Mesothelial cell of epicardium (in vitro differentiated cells): ENCODE measurements around the gene HCAR1. TPM values are rescaled to one million over a fixed set of nuclear protein-coding genes. Genes with fewer than 3 reads are reported as not detected.
"Not testable (repeated sequence)": the region's sequence is repeated elsewhere in the genome, so short reads cannot be mapped to it uniquely, and the experiment has no call there.

Source experiments
- DNase-seq, 2 experiments: peaks; one replicate each; pipeline ENCODE4 v3.0.0; 2021; ENCODE audit warnings: low spot score in 2 of 2; ENCODE audit not compliant: unreplicated experiment in 2 of 2
- H3K27ac Mint-ChIP-seq: 2 replicates; pipeline ENCODE4 v1.8.0; 2021; ENCODE audit warnings: mixed read lengths
- H3K27me3 Mint-ChIP-seq: 2 replicates; pipeline ENCODE4 v1.8.0; 2021; ENCODE audit warnings: low read depth, mixed read lengths
- H3K36me3 Mint-ChIP-seq: 2 replicates; pipeline ENCODE4 v1.8.0; 2021; ENCODE audit warnings: mixed read lengths
- H3K4me1 Mint-ChIP-seq: 2 replicates; pipeline ENCODE4 v1.8.0; 2021; ENCODE audit warnings: mixed read lengths
- H3K4me3 Mint-ChIP-seq: 2 replicates; pipeline ENCODE4 v1.8.0; 2021; ENCODE audit warnings: mild to moderate bottlenecking, moderate library complexity, mixed read lengths
- H3K9me3 Mint-ChIP-seq: 2 replicates; pipeline ENCODE4 v1.8.0; 2021; ENCODE audit warnings: mixed read lengths
- CTCF ChIP-seq: fragments of 200-600 bp; sonication (generic); IDR thresholded peaks from one replicate; pipeline ENCODE4 v1.5.0; 2021; ENCODE audit warnings: antibody characterized with exemption; ENCODE audit not compliant: unreplicated experiment
- total RNA-seq: library from RNA; stranded (reverse); gene quantifications from 3 replicates; pipeline ENCODE4 v1.2.1, GENCODE V29; 2021

The HCAR1 gene
- total RNA-seq, 1 donor from 2014 or later = 1.2 TPM

- Mint-ChIP-seq H3K9me3 (no peaks in the 10 kb centered on the region), H3K4me1 (peaks cover 6% of the 10 kb centered on the region), H3K27me3 (no peaks in the 10 kb centered on the region), H3K36me3 (no peaks in the 10 kb centered on the region), H3K27ac (peak overlapping the region; percentile 89), H3K4me3 (no peak overlapping the region)
- no peak for DNase-seq
- no peak for TF ChIP-seq CTCF
Observed at GRCh38 chr12:122686538-122686937, 44.1 kb downstream of the HCAR1 start.

- Mint-ChIP-seq H3K9me3 (no peaks in the 10 kb centered on the region), H3K4me3 (no peak overlapping the region), H3K4me1 (peaks cover 10% of the 10 kb centered on the region), H3K27me3 (no peaks in the 10 kb centered on the region), H3K27ac (no peak overlapping the region), H3K36me3 (no peaks in the 10 kb centered on the region)
- no peak for TF ChIP-seq CTCF
- DNase-seq = no peak
Observed at GRCh38 chr12:122684297-122684813, 46.3 kb downstream of the HCAR1 start.

DNA sequence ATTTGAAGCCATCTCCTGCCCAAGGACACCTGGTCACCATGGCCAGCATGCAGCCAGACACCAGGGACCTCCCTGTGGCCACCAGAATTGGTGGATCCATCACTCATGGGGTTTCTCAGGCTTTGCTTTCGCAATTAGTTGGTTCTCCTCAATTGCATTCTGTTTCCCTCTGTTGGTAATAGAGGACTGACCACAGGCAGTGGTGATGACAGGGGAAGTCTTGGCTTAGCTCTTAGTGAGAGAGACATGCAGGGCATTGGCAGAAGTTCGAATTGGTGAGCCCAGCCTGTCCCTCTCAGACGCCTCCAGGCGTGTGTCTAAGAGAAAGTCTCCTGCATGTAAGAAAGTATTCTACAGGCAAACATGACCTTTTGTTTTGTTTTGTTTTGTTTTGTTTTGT lies 48.8 kb downstream of the HCAR1 start:
- H3K4me1 Mint-ChIP-seq = peaks cover 16% of the 10 kb centered on the region
- no peak for DNase-seq
- H3K9me3 Mint-ChIP-seq = no peaks in the 10 kb centered on the region
- H3K4me3 Mint-ChIP-seq = no peak overlapping the region
- no peak for TF ChIP-seq CTCF
- H3K36me3 Mint-ChIP-seq = no peaks in the 10 kb centered on the region
- peak overlapping the region; percentile 25 for H3K27ac Mint-ChIP-seq
- H3K27me3 Mint-ChIP-seq = no peaks in the 10 kb centered on the region

DNA sequence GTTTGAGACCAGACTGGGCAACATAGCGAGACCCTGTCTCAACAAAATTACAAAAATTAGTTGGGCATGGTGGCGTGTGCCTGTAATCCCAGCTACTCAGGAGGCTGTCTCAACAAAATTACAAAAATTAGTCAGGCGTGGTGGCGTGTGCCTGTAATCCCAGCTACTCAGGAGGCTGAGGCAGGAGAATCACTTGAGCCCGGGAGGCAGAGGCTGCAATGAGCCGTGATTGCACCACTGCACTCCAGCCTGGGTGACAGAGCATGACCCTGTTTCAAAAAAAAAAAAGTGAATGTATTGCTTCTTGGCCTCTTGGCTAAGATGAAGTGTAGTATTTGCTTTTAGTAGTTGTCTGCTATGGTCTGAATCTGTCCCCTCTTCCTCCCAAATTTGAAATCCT lies 49.7 kb downstream of the HCAR1 start:
- H3K4me3 Mint-ChIP-seq, H3K27me3 Mint-ChIP-seq, H3K36me3 Mint-ChIP-seq, H3K9me3 Mint-ChIP-seq, H3K27ac Mint-ChIP-seq, DNase-seq: not testable (repeated sequence)
- H3K4me1 Mint-ChIP-seq = peaks cover 16% of the 10 kb centered on the region

- not testable (repeated sequence) for H3K27me3 Mint-ChIP-seq, H3K9me3 Mint-ChIP-seq, DNase-seq, H3K36me3 Mint-ChIP-seq, H3K27ac Mint-ChIP-seq, H3K4me3 Mint-ChIP-seq
- peaks cover 23% of the 10 kb centered on the region for H3K4me1 Mint-ChIP-seq
Observed at GRCh38 chr12:122676781-122677180, 53.9 kb downstream of the HCAR1 start.

Other genes with a start within 250 kb of the HCAR1 start
- 27.2 to 28.6 TPM (median 28.4 TPM) in 3 replicates for gene ZCCHC8, start 229.9 kb downstream of the HCAR1 start, total RNA-seq
- 124 to 131 TPM (median 131 TPM) in 3 replicates for gene RSRC2, start 203.9 kb downstream of the HCAR1 start, total RNA-seq
- gene KNTC1, start 203.6 kb downstream of the HCAR1 start, total RNA-seq = 43.1 to 47.8 TPM (median 43.6 TPM) in 3 replicates
- gene HCAR2, start 27.5 kb downstream of the HCAR1 start, total RNA-seq = 8.4 to 11.1 TPM (median 10.9 TPM) in 3 replicates
- 1.1 to 1.6 TPM (median 1.5 TPM) in 3 replicates for gene HCAR3, start 14.0 kb downstream of the HCAR1 start, total RNA-seq
- gene DENR, start 22.0 kb upstream of the HCAR1 start, total RNA-seq = 66.4 to 69.5 TPM (median 69.4 TPM) in 3 replicates
- 0.78 to 1.1 TPM (median 0.78 TPM) in 3 replicates for gene CCDC62, start 43.7 kb upstream of the HCAR1 start, total RNA-seq
- gene HIP1R, start 104.6 kb upstream of the HCAR1 start, total RNA-seq = 37.6 to 44.2 TPM (median 40.9 TPM) in 3 replicates
- 28.1 to 29.1 TPM (median 29.0 TPM) in 3 replicates for gene VPS37B, start 165.3 kb upstream of the HCAR1 start, total RNA-seq
- 14.9 to 16.7 TPM (median 16.1 TPM) in 3 replicates for gene ABCB9, start 235.6 kb upstream of the HCAR1 start, total RNA-seq
- gene OGFOD2, start 244.4 kb upstream of the HCAR1 start, total RNA-seq = 13.8 to 15.0 TPM (median 14.9 TPM) in 3 replicates
- gene ARL6IP4, start 249.8 kb upstream of the HCAR1 start, total RNA-seq = 120 to 133 TPM (median 122 TPM) in 3 replicates